ENCODE data around the gene DCPS.
"Not testable (repeated sequence)": the region's sequence is repeated elsewhere in the genome, so short reads cannot be mapped to it uniquely, and the experiment has no call there.

Gene DCPS

GRCh38 chr11:126385991-126386728 lies 82.3 kb downstream of the DCPS start:
- no peak for DNase-seq

DNA sequence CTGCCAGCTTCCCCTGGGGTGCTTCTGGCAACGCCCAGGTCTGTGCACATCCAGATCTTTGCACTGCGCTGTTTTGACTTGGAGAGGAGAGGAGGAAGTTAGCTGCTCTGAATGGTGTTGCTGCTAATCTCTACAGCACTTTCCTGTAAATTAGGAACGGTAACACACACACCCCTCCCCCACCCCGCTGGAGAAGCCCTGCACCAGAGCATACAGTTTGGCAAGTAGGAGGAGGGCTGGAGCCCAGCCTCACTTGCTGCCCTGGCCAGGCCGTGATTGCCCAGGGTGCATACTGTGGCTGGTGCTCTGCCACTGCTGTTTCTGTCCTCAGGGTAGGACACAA lies 82.8 kb downstream of the DCPS start:
- DNase-seq = not testable (repeated sequence)

DNA sequence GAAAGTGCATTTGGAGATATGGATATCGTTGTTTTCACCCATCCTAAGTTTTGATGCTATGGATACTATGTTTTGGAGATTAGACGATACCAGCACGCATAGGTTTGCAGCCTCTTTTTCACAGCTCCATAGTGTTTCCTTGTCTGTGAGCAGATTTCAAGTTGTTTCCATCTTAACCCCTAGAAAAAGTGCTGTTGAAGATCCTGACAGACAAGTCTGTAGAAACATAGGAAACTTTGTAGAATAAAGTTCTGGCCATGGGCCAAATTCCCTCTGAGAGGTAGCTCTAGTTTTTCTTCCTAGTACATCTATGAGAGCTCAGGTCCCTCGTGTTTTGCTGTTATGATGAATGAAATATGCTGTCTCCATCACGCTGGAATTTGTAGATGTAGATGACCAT lies 84.0 kb downstream of the DCPS start:
- no peak for DNase-seq

DNA sequence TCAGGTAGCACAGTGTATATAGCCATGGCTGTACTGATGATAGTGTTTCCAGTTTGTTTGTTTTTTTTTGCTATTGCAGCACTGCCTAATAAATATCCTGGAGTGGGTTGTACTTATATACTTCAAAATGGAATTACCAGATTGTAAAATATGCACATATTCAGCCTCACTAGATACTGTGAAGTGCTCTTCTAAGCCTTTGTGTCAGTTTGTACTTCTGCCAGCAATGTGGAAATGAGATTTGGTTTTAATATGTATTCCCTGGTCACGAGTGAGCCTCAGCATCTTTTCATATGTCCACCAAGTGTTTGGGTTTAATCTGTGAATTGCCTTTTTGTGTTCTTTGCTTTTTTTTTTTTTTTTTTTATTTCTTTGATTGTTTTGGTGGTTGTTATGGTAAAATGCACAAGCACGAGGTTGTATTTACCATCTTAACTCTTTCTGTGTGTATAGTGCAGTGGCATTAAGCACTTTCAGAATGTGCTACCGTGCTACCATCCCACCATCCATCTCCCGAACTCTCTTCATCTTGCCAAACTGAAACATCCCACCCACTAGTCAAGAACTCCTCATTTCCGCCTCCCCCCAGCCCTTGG lies 86.5 kb downstream of the DCPS start:
- no peak for DNase-seq

GRCh38 chr11:126391286-126391954 lies 87.6 kb downstream of the DCPS start:
- DNase-seq = no peak

DNA sequence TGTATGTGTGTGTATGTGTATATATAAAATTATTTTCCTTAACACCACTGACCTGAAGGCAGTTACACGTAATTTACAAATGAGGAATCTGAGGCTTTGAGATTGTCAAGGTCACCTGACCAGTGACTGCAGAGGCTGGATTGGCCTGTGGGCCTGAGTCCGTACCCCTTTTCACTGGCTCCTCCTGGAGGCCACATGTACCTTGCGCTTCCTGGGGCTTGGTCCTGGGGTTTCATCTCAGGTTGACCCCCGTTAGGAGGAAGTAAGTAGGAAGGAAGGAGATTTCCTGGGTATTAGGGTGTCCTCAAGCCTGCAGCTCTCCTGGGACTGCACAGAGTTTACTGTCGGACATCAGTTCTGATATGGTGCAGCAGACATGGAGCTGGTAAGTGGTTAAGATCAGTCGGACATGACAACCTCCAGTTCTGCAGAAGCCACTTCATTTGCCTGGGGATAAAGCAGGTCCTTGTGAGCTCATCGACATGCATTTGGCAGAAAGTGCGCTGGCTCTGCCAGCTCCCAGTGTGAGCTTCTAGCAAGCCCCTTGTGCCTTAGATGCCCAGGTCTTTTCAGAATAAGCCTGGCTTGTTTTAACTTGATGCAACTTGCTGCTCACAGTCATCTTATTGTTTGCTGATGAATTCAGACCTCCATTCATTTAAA lies 88.2 kb downstream of the DCPS start:
- DNase-seq = no peak

DNA sequence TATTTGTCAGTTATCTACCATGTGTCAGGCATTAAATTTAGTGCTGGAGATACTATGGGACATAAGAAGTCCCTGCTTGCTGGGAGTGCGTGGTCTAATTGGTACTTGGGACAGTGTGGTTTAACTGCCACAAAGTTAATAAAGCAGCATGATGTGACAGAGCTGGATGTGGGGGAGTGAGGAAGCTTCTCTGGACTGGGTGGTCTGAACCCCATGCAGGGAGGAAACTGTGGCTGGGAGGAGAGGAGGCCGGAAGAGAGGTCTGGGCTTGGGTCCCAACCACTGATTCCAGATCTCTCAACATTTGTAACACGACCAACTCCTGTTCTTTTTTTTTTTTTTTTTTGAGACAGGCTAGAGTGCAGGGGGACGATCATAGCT lies 88.8 kb downstream of the DCPS start:
- DNase-seq = no peak

DNA sequence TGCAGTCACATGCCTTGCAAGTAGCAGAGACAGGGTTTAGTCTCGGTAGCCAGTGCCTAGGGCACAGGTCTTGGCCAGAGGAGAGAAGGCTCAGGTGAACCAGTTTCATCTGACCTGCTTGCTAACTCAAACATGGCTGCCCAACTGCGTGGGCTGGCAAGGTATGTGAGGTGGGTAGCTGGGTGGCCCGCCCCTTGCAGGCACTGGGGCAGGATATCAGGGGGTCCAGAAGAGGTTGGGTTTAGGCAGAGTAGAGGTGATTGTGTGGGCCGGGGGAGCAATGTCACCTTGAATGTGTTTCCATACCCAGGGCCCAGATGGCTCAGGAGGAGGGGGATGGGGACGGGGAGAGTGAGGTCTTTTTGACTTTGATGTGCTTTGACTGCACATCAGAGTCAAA lies 89.3 kb downstream of the DCPS start:
- no peak for DNase-seq

DNA sequence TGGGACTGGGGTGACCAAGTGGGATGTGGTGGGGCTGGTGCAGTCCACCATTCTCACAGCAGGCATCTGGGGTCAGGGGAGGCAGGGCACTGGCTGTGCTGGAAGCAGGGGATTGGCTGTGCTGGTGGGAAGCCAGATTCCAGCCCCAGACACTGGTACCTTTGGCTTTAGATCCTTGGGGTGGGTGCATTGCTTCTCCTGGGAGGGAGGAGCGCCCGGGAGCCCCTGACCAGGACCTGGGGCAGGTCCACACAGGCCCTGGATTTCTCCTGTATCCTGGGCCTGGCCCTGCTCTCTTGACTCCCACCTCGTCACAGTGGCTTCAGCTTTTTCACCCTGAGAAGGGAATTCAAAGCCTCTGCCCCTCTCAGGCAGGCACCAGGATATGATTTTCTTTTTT lies 90.2 kb downstream of the DCPS start:
- DNase-seq = no peak

GRCh38 chr11:126394634-126395072 lies 90.8 kb downstream of the DCPS start:
- not testable (repeated sequence) for DNase-seq
